ENCODE measurements around the gene ZNF385D.

The ZNF385D gene, protein sequence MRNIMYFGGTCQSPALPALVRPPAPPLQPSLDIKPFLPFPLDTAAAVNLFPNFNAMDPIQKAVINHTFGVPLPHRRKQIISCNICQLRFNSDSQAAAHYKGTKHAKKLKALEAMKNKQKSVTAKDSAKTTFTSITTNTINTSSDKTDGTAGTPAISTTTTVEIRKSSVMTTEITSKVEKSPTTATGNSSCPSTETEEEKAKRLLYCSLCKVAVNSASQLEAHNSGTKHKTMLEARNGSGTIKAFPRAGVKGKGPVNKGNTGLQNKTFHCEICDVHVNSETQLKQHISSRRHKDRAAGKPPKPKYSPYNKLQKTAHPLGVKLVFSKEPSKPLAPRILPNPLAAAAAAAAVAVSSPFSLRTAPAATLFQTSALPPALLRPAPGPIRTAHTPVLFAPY

DNA sequence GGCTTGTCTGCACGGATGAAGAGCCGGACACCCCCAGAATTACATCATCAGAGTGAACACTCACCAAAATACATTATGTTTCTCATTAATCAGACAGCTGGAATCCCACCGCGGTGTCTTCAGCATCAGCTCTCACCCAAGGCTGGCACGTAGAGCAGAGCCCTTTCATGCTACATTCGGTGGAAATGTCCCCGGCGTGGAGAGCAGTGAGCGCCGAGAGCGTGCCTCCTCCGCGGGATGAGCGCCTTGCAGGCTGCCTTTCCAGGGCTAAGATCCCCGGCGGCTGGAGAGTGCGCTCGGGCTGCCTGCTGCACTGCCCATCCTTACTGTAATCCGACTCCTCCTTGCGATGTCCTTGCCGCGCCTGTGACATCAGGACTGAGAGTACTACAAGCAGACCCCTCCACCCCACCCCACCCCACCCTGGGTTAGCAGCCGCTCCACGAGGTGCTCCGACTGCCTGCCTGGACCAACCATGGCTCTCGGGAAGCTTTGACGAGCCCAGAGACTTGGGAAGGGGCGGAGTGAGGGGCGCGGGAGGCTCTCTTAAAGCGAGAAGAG is at the start of gene ZNF385D:
Gene ZNF385D, minus strand, starts transcription at position 380 of the 561 bp plus-strand sequence. Its CDS starts 294 bp downstream, at position 86.
- DNase-seq (ENCODE audit: low read depth in 2 of 2), result no peak

DNA sequence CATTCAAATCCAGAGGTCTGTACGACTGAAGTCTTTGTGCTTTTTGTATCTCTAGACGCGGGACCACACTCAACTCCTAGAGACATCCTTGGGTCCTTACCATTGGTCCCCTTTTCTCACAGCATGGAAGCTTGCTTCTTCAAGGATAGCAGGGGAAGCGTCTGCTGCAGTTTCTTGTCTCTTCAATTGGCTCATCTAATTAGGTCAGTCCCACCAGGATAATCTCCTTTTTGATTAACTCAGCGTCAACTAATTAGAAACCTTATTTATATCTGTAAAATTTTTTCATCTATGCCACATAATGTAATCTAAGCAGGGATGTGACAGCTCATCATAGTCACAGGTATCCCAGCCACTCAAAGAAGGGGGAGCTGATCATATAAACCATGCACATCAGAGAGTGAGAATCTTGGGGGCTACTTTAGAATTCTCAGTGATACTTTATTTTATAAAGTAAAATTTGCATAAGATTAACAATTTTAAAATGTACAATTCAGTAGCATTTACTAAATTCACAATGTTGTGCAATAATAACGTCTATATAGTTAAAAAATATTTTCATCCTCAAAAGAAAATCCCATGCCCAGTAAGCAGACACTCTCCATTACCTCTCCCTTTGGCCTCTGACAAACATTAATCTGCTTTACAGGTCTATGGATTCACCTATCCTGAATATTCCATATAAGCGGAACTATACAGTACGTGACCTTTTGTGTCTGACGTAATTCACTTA is 47.5 kb upstream of the ZNF385D start:
- no peak for DNase-seq (ENCODE audit: low read depth in 2 of 2)

DNA sequence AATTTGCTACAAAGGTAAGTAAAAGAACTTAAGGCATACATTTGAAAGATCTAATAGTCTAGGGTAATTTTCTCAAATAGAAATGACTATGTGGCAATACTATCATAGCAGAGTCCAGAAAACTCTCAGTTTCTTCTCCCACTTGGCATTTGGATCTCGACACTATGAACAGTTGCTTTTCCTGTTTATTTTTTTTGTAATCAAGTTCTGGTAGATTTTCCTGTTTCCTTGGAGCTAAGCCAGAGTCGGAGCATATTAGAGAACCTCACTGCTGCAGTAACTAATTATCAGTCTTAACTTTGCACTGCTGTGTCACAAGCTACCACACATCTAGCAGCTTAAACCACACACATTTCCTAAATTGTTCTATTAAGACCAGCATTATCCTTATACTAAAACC is 44.9 kb upstream of the ZNF385D start:
- DNase-seq (ENCODE audit: low read depth in 2 of 2), result no peak

DNA sequence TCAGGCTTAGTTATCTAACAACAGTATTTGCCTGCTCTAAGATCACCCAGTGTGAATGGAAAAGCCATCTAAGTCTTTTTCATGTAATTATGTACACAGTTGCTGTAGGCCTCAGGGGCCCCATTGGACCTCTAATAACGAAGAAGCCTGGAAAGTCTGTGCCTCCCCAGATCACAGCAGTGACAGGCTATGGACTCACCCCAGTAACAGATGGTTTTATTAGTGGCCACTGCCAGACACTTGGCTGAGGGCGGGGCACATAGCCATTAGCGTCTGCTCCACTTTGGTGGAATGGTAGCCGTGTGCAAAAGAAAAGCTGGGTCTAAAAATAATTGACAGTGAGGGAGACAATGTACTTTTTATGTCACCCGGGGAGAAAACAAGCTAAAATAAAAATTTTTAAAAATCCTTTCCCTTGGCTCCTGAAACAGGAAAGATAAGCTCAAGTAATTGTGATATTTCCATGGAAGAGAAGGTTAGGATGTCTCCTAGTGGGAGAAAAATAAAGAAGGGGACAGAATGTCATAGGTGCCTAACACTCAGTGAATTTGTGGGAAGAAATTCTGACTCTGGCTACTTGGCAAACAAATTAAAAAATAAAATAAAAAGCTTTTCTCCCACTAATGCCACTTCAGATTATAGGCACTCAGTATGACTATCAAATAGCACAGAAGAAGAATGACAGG is 44.3 kb upstream of the ZNF385D start:
- no peak for DNase-seq (ENCODE audit: low read depth in 2 of 2)

DNA sequence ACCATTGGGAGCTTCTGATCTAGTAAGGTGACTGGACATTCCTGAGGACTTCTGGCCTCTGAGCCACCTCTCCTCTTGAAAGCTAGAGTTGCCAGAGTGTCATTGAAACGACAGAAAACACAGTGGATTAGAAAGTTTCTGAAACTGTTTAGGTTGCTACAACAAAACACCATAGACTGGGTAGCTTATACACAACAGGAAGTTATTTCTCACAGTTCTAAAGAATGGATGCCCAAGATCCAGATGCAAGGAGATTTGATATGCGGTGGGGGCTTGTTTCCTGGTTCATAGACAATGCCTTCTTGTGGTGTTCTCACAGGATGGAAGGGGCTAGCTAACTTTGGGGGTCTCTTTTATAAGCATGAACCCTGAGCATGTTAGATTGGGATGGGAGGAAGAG is 43.3 kb upstream of the ZNF385D start:
- no peak for DNase-seq (ENCODE audit: low read depth in 2 of 2)

DNA sequence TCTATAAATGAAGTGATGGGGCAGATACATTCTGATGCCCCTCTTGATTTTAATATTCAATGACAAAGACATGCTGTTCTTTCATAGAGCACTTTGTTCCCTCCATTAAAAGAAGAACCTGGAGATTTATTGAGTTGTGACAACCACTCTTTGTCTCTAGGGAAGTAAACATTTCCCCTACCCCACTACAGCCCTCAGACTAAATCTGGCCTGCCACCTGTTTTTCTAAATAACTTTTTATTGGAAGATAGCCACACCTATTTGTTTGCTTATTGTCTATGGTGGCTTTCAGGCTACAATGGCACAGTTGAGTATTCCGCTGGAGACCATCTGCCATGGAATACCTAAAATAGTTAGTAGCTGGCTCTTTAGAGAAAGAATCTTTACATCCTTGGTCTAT is 41.2 kb upstream of the ZNF385D start:
- no peak for DNase-seq (ENCODE audit: low read depth in 2 of 2)

DNA sequence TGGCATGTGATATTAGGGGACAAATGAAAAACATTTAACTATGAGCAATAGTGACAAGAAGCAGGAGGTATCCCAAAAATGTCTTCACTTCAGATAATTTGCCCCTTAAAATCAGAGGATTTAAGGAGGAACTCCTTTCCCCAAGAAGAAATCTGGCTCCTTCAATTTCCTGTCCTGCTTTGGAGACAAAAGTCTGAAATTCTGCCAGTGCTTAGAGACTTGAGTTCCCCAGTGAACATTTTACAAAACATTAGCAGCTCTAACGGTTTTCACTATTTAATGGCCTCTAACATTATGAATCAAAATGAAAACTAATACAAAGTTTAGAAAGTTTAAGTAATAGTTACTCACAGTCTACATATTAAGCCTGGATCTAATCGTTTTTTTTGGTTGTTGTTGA is 40.3 kb upstream of the ZNF385D start:
- DNase-seq (ENCODE audit: low read depth in 2 of 2), result no peak

DNA sequence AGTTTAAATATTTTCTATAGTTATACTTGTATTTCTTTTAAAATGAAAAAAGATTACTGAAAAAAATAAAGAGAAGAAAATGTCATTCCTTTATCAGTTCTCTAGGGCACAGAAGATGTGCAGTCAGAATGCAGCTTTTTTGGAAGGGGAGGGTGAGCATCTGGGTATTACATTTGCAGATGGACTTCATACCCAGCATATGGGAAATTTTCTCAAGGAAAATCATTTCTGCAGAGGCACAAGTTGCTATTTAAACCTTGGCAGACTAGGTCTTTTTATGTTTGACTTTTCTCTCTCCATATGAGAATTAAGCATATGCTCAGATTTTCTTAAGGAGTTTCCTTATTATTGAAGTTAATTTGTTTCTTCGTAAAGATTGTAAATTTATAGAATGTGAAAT is 39.5 kb upstream of the ZNF385D start:
- DNase-seq (ENCODE audit: low read depth in 2 of 2), result no peak

DNA sequence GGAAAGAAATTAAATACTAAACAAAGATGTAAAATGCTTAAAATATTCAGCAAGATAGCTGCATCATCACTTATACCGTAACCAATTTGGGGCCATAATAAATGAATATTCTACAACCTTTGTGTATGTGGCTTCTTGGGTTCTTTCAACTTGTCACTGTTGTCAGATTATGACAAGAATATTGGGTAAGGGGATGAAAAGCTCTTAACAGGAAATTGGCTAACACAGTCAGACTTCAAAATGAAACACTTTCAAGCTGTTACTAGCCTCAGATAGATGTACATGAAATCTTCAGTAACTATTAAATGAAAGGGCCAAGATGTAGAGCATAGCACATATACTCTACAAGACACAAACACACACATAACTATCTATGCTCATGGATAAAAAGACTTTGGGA is 38.7 kb upstream of the ZNF385D start:
- no peak for DNase-seq (ENCODE audit: low read depth in 2 of 2)

DNA sequence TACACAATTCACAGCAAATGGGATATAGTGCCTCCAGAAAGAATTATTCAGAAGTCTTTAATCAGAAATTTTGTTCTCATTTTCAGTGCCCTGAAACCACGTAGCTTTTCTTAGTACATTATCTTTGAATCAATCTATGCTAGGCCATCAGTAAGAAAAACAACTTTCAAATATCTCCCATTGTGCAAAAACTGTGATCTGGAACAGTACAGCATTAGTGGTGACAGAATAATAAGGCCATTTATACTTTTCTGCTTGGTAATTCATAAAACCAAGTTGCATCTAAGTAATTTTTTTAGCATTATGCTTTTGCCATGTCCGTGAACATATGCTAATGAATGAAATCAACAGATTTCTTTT is 35.4 kb upstream of the ZNF385D start:
- DNase-seq (ENCODE audit: low read depth in 2 of 2), result no peak

DNA sequence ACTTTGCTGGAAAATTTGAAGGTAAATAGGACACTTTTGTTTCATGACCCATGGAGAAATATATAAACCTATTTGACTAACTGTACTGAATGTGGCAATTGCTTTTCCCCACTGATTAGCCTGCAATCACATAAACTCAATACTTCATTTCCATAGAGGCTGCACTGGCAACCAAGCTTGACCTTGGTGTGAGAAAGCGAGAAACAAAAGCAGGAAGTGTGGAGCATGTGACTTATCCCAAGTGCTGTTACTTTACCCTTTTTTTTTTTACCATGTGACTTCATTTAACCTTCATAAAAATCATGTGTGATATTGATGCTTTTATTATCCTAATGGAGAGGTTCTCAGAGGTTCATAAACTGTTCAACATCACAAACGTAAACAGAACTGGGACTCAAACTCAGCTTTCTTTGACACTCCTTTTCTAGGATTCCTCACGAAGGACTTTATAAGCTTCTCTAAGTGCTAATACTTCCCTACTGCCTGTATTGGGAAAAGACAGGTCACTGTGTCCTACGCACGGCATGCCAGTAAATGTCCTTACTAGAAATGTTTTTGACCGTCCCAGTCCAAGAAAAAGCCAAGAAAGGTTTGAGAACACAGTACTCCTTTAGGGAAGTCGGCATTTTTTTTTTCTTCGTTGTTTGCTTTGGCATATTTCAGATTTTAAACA is 34.9 kb upstream of the ZNF385D start:
- no peak for DNase-seq (ENCODE audit: low read depth in 2 of 2)

DNA sequence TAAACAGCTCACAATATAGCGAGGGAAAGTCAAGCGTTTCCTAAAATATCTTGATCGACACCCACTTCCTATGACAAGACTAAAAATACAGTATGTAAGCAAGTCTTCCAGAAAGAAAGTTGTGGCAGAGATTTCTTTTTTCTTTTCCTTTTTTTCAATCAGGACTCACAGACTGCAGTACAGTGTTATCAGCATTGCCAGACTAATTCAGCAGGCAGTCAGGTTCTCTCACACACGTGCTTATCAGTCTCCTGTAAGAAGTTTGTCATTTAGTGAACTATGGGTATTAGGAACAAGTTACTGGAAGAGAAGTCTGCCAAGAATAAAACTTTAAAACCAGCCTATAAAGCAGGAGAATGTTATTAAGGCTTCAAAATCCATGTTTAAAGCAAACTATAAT is 32.8 kb upstream of the ZNF385D start:
- DNase-seq (ENCODE audit: low read depth in 2 of 2), result no peak

DNA sequence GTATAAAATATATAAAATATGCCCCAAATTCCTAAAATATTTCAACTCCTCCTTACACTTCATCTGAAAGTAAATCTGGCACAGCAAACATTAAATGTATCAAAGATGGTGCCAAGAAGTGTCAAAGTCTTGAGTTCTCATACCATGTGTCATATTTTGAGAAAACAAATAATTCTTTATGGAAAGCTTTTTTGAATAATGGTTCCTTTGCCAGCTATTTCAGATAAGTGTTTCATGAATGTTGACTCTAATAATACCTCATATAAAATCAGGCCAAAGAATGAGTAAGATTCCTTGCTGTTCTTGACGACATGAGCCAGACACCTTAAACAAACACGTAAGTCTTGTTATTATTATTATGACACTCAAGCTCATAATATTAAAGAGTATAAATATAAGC is 30.3 kb upstream of the ZNF385D start:
- no peak for DNase-seq (ENCODE audit: low read depth in 2 of 2)

DNA sequence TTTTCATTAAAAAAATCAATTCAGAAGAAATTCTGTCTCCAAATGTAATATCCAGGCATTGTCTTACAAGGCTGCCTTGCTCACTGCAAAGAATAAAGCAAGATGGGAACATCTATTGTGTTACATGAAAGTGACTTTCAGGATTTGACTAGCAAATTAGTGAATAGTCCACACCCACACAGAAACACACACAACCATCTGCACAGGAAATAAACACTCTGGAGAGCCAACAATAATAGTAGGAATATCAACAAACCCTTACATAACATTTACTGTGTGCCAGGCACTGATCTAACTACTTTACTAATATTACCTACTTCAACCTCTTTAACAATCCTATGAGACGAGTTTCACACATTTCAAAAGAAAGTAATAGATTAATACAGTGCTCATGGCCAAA is 28.9 kb upstream of the ZNF385D start:
- no peak for DNase-seq (ENCODE audit: low read depth in 2 of 2)

DNA sequence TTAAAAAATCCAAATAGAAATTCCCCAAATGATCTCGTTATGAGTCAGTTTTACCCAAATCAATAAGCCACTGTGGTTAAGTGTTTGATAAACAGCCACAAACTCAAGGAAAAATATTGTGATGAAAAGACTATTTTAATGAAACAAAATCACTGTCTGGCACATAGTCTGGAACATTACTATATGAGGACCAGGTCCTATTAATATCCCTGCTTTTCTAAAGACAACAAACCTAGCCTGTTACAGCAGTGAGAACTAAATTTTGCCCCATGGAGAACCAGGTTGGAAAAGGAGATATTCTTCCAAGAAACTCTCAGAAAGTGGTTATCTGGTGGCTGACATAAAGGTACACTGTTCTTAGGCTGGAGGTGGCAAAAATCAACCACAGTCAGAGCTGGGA is 27.7 kb upstream of the ZNF385D start:
- DNase-seq (ENCODE audit: low read depth in 2 of 2), result no peak

DNA sequence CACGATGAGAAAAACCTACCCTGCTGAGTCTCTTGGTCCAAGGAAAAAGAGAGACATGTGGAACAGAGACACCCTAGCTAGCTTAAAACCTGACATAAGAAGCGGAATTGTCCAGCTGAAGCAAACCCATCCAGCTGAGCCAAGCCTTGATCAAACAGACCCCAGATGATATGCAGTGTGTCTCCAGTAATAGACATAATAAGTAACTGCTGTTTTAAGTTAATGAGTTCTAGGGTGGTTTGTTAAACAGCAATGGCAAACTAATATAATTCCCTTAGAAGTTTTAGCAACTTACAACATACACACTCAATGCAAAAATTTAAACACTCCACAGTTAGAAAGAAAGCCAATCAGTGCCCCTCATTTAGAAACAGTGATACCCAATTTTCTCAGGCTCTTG is 26.8 kb upstream of the ZNF385D start:
- no peak for DNase-seq (ENCODE audit: low read depth in 2 of 2)

DNA sequence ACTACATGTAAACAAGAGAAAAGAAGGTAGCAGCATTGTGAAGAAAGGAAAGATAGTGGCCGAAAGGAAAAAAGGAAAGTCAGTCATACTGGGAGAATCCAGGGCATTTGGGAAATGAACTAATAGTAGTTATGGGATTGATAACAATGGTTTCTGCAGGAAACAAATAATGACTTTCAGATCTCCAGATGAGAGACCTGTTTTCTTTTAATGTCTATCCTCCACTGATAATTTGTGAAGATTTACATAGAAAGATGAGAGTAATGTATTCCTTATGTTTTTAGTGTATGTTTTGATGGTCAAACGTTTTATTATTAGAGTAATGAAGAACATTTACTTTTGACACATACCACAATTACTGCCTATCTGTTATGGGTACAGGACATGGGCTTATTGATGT is 15.0 kb upstream of the ZNF385D start:
- DNase-seq (ENCODE audit: low read depth in 2 of 2), result no peak

DNA sequence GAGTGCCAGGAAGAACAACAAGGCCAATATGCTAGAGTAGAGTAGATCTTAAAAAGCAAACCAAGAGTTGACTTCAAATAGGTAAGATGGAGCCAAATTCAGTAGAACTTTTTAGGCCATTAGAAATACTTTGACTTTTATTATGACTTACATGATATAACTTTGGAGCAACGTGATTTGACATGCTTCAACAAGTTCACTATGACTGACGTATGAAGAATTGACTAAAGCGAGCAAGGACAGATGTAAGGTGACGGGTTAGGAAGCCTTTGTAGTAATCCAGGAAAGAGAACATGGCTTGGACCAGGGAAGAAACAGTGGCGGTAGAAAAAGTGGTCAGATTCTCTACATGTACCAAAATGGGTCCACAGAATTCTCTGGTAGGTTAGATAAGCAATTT is 4.9 kb upstream of the ZNF385D start:
- no peak for DNase-seq (ENCODE audit: low read depth in 2 of 2)

DNA sequence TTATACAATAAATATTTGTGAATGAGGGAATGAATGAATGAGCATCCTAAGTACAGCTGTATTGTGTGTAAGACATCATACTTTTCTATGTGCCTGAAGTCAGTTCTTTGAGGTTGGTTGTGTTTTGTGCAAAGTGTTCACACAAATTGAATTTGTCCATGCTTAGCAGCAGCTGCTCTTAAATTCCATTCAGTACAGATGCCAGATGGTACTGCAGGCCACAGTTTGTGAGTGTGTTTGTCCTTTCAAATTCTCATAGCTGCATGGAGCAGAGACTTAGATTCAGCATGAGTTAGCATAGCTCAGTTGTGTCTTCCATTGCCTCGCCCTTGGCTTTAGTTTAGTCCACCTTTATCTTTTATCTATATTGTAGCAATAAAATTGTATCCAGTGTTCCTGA is 3.8 kb upstream of the ZNF385D start:
- DNase-seq (ENCODE audit: low read depth in 2 of 2), result no peak

DNA sequence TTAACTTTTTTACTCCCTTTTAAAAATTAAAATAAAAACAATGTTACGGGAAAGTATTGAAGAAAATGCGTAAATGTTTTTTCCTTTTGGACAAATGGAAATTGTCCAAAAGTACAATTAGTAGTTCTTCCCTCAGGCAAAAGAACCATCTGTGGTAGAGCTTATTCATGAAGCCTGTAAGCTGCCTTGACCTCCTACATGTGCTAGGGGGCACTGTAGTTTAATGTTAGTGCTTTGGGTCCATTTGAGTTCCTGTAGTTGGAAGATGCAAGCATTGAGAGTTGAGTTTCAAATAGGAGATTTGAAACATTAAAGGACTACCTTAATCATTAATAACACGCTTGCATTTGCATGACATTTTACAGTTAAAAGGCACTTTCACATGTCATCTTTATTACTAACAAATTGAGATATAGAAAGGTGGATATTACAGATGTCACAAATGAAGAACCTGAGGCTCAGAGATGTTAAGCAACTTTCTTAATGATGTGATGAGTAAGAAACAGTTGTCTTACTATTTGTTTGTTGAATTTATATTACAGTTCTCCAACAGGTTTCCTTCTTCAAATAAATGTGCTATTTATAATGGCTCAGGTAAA is 1.8 kb upstream of the ZNF385D start:
- DNase-seq (ENCODE audit: low read depth in 2 of 2), result no peak

DNA sequence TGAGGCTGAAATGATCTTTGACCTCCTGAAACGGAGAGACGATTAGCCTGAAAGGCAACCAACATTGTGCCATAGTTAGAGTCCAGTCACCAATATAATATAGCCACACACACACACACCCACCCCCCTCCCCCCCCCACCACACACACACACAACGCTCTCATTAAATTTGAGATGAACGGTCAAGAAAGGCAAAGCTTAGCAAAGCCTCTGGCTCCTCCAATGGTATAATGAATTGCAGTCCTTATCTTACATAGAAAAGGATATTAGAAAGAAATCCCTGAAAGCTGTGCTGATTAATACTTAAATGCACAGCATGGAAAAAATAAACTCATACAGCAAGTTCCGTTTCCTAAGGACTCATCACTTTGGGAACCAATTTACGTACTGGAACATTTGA is 876 bp upstream of the ZNF385D start:
- no peak for DNase-seq (ENCODE audit: low read depth in 2 of 2)

All from fibroblast of skin of left biceps (primary cell).